ENCODE measurements around the gene PGP. TPM values are rescaled to one million over a fixed set of nuclear protein-coding genes. Genes with fewer than 3 reads are reported as not detected.

The PGP gene
- total RNA-seq, 1 experiment from 2014 or later = 47.8 TPM

DNA sequence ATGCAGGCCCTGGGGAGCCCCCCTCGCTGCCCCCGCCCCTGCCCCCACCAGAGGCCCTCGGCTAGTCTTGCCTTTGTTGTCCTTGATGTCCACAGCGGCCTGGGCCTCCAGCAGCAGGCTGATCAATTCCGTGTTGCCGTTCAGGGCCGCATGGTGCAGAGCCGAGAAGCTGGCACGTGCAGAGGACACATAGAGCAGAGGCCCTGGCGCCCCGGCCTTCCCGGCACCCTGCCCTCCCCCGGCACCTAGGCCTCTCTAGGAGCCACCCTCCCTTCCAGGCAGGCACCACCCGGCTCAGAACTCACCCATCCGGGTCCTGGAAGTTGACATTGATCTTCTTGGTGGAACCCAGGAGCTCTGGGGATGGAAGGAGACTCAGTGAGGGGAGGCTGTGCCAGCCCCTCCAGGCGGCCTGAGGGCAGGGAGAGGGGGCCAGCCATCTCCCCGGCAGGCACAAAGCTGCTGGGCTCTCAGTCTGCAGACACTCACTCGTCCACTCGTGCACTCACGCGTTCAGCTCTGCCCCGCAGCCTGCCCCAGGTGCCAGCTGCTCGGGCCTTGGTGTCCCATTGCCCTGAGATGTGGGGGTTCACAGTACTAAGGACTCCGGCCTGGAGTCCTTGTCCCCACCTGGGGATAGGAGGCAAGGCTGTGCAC is 24.5 kb downstream of the PGP start:
- no peak for DNase-seq (ENCODE audit: low spot score)
- in situ Hi-C loops (cut with HindIII; ENCODE audit: low sequenced_read_pairs) = no loop called here

- no peak for DNase-seq (ENCODE audit: low spot score)
- in situ Hi-C loops (cut with HindIII; ENCODE audit: low sequenced_read_pairs) = no loop called here
Observed at GRCh38 chr16:2189252-2189893, 25.3 kb downstream of the PGP start.

DNA sequence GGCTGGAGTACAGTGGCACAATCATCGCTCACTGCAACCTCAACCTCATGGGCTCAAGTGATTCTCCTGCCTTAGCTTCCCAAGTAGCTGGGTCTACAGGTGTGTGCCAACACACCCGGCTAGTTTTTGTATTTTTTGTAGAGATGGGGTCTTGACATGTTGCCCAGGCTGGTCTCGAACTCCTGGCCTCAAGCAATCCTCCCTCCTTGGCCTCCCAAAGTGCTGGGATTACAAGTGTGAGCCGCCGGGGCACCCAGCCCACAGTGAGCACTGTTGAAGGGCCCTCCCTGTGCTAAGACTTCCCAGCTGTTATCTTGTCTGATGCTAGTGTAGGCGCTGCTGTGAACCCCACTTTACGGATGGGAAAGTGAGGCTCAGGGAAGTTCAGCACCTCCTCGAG is 26.2 kb downstream of the PGP start:
- in situ Hi-C loops (cut with HindIII; ENCODE audit: low sequenced_read_pairs) = no loop called here
- no peak for DNase-seq (ENCODE audit: low spot score)

- in situ Hi-C loops (cut with HindIII; ENCODE audit: low sequenced_read_pairs) = no loop called here
- no peak for DNase-seq (ENCODE audit: low spot score)
Observed at GRCh38 chr16:2187212-2187611, 27.4 kb downstream of the PGP start.

- in situ Hi-C loops (cut with HindIII; ENCODE audit: low sequenced_read_pairs) = no loop called here
- DNase-seq (ENCODE audit: low spot score) = no peak
Observed at GRCh38 chr16:2186505-2186904, 28.1 kb downstream of the PGP start.

- no peak for DNase-seq (ENCODE audit: low spot score)
- in situ Hi-C loops (cut with HindIII; ENCODE audit: low sequenced_read_pairs) = no loop called here
Observed at GRCh38 chr16:2186064-2186463, 28.6 kb downstream of the PGP start.

DNA sequence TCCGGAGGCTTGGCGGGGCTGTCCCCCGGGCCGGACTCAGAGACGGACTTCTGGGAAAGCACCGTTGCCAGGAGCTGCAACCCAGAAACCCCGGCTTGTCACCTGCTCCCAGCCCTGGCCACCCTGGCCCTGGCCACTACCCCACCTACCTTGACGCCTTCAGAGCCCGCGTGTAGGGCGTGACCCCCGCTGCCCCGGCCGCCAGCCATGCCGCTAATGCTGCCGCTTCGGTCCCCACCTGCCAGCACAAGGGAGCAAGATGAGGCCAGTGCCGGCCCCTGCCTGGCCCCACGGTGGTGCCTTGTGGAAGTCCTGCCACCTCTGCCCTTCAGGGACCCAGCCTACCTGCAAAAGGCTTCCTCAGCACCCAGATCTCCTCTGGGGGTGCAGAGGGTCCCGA is 29.7 kb downstream of the PGP start:
- in situ Hi-C loops (cut with HindIII; ENCODE audit: low sequenced_read_pairs) = no loop called here
- DNase-seq (ENCODE audit: low spot score) = no peak

- in situ Hi-C loops (cut with HindIII; ENCODE audit: low sequenced_read_pairs) = no loop called here
- no peak for DNase-seq (ENCODE audit: low spot score)
Observed at GRCh38 chr16:2184346-2184745, 30.3 kb downstream of the PGP start.

DNA sequence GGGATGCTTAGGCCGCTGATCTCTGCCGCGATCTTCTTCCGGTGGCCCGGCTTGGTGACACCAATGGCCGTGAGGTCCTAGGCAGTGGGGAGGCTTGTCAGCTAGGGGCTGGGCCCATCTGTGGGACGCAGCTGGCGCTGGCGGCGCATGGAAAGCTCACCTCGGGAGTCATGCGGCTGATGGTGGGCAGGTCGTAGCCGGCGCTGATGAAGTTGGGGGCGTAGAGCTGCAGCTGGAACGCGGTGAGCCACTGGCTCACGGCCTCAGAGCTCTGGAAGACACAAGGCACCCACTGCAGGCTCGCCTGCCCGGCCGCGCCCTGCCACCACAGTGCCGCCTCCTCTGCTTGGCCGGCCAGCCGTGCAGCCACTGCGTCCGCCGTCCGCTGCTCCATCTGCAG is 31.0 kb downstream of the PGP start:
- in situ Hi-C loops (cut with HindIII; ENCODE audit: low sequenced_read_pairs) = no loop called here
- DNase-seq (ENCODE audit: low spot score) = no peak

DNA sequence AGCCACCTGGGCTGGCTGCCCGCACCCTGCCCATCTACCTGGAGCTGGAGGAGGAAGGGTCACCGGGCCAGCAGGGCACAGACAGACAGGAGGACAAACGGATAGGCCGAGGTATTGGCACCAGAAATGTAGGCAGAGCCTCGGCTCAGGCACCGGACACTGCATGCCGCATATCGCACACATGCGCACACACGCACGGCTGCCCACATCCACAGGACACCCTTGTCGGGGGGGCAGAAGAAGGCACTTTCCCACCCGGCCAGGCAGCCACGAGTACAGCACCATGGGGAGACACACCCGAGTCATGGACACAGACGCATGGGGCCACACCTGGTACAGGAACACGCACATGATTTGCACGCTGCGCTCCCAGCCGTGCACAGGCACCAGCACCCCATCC is 32.7 kb downstream of the PGP start:
- in situ Hi-C loops (cut with HindIII; ENCODE audit: low sequenced_read_pairs) = no loop called here
- no peak for DNase-seq (ENCODE audit: low spot score)

DNA sequence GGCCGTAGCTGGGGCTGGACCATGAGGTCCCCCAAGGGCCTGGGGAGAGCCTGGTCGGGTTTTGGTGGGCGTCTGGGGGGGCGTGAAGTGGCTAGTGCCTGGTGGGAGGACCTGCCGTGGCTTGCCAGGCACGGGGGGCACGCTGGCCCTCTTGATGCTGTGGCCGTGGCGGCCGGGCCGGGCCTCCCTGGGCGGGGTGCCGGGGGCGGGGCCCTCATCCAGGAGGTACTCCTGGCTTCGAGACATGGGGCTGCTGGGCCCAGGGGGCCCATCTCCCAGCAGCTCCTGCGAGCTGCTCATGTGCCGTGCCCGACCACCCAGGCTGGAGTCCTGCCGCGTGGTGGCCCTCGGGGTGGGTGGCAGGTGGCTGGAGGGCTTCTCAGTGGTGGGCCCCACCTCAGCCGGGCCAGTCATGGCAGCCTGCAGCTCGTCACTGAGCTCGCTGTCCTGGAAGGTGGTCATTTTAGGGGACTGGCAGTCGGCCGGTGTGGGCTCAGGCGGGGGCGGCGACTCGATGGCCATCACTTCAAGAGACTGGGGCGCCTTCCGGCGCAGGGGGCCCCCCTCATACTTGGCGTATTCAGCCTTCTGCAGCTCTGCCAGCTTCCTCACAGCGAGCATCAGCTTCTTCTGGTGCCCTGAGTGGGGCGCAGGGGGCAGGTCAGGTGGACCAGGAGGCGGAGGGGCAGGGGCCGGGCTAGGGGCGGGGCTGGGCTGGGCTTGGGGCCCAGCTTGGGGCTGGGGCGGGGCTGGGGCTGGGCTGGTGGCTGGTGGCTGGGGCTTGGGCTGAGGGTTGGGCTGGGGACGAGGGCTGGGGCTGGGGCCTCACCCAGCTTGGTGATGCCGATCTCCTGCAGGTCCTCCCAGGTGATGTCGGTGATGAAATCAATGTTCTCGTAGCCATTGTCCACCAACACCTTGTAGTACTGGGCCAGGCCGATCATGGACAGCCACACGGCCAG is 33.4 kb downstream of the PGP start:
- in situ Hi-C loops (cut with HindIII; ENCODE audit: low sequenced_read_pairs) = no loop called here
- no peak for DNase-seq (ENCODE audit: low spot score)

DNA sequence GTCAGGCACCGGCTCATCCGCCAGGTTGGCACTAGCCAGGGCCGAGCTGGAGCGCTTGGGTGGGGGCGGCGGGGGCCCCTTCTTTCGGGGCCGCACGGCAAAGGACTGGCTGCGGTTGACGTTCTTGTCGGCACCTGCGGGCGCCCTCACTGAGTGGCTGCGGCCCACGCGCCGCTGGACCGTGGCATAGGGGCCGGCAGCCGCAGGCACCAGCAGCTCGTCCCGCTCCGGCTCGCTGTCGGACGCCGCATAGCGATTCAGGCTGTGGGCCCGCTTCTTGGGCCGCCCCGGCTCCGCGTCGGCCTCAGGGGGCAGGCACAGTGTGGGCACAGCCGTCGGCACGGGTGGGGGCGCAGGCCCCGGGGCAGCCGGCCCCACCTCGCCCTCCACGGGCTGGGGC is 34.2 kb downstream of the PGP start:
- in situ Hi-C loops (cut with HindIII; ENCODE audit: low sequenced_read_pairs) = no loop called here
- no peak for DNase-seq (ENCODE audit: low spot score)

- in situ Hi-C loops (cut with HindIII; ENCODE audit: low sequenced_read_pairs) = no loop called here
- DNase-seq (ENCODE audit: low spot score) = no peak
Observed at GRCh38 chr16:2179576-2179975, 35.1 kb downstream of the PGP start.

DNA sequence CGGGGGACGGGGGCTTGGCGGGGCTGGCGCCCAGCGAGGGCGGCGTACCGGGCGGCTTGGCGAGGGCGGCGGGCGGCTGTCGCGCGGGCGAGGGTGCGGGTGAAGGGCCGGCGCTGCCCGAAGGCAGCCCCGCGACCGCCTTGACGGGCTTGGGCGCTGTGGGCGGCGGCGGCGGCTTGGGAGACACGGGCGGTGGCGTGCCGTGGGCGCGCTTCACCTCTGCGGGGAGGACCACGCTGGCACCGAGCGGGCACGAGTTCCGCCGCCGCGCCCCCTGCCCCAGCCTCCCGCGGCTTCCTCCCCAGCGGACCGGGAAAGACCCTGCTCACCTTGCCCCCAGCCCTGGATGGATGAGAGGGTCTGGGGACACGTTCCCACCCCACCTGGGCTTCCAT is 35.5 kb downstream of the PGP start:
- DNase-seq (ENCODE audit: low spot score) = no peak
- in situ Hi-C loops (cut with HindIII; ENCODE audit: low sequenced_read_pairs) = no loop called here

DNA sequence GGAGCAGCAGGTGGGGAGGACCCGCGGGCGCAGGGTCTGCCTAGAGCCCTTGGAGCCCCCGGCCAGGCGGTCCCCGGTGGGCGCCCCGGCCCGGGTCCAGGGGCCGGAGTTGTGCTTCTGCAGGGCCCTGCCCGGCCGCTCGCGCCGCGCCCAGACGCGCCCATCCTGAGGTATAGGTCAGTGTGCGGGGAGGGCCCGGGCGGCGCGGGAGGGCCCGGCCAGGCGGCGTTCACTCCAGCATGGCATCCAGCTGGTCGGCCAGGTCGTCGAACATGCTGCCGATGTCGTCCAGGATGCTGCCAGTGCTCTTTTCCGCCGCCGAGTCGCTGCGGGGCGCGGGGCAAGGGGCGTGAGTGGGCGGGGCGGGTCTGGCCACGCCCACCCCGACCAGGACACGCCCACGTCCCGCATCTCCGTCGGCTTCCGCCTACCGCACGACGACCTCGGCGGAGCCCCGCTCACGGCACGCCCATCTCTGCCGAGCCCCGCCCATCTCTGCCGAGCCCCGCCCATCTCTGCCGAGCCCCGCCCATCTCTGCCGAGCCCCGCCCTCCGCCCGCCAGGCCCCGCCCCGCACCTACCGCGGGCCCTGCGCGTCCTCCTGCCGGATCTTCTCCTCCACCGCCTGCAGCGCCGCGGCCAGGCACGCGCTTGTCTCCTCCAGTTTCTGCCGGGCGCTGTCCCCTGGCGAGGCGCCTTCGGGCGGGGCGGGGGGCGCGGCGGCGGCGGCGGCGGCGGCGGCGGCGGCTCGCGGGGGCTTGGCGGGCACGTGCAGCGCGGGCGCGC is 36.1 kb downstream of the PGP start:
- DNase-seq (ENCODE audit: low spot score) = no peak

GRCh38 chr16:2177561-2177960 is 37.1 kb downstream of the PGP start:
- in situ Hi-C loops (cut with HindIII; ENCODE audit: low sequenced_read_pairs) = no loop called here
- DNase-seq (ENCODE audit: low spot score) = no peak

More for the DNA sequence above, 36.1 kb downstream of the PGP start:
- in situ Hi-C loops (cut with HindIII; ENCODE audit: low sequenced_read_pairs) = no loop called here

GRCh38 chr16:2177101-2177500 is 37.5 kb downstream of the PGP start:
- DNase-seq (ENCODE audit: low spot score) = no peak
- in situ Hi-C loops (cut with HindIII; ENCODE audit: low sequenced_read_pairs) = no loop called here

DNA sequence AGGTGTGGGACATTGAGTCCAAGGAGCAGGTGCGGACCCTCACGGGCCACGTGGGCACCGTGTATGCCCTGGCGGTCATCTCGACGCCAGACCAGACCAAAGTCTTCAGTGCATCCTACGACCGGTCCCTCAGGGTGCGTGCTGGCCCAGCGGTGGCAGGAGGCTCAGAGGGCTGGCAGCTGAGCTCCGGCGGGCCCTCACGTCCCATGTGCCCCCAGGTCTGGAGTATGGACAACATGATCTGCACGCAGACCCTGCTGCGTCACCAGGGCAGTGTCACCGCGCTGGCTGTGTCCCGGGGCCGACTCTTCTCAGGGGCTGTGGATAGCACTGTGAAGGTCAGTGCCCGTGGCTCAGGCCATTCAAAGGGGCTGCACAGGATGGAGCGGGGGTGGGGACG is 38.6 kb downstream of the PGP start:
- DNase-seq (ENCODE audit: low spot score) = no peak
- in situ Hi-C loops (cut with HindIII; ENCODE audit: low sequenced_read_pairs) = no loop called here

- in situ Hi-C loops (cut with HindIII; ENCODE audit: low sequenced_read_pairs) = no loop called here
- no peak for DNase-seq (ENCODE audit: low spot score)
Observed at GRCh38 chr16:2175454-2175853, 39.2 kb downstream of the PGP start.
